Naive thymus-derived CD4-positive, alpha-beta T cell (primary cell): ENCODE data around the gene SOX9. TPM values are rescaled to one million over a fixed set of nuclear protein-coding genes. Genes with fewer than 3 reads are reported as not detected.

Source experiments
- ATAC-seq: fragments of 150-1000 bp; cut with Tn5 transposase; 2 replicates; pipeline ENCODE4 v1.10.0; 2021; ENCODE audit warnings: mild to moderate bottlenecking, moderate library complexity
- CTCF ChIA-PET: fragments of 350-600 bp; sonication (Branson Sonifier 250); formaldehyde crosslinking; loops from one replicate; lab custom pipeline; 2021; ENCODE audit warnings: antibody characterized with exemption; lab: Charles Lee
- POLR2A ChIA-PET: fragments of 350-600 bp; sonication (Branson Sonifier 250); formaldehyde crosslinking; loops from one replicate; lab custom pipeline; 2021; ENCODE audit warnings: antibody characterized with exemption, inconsistent platforms; lab: Charles Lee
- DNase-seq, 9 donors: peaks; one replicate each; pipeline versions ENCODE4 v3.0.0 to v3.0.0-alpha.2; 2020 to 2022; ENCODE audit warnings: mixed read lengths in 1 of 9
- H3K27ac ChIP-seq: one replicate; pipeline ENCODE4 v1.7.0; 2013; ENCODE audit warnings: mild to moderate bottlenecking, low read depth, low read length, moderate library complexity
- H3K27me3 ChIP-seq, 2 donors: one replicate each; pipeline ENCODE4 v1.7.0; 2013; ENCODE audit warnings: low read length in 2 of 2, mild to moderate bottlenecking in 2 of 2, moderate library complexity in 2 of 2; ENCODE audit not compliant: control insufficient read depth in 2 of 2, insufficient read depth in 2 of 2
- H3K36me3 ChIP-seq, 3 experiments: 1 replicate in 2 of 3; 2 replicates in 1 of 3; pipeline ENCODE4 v1.7.0; 2013; ENCODE audit warnings: low read length in 3 of 3, mild to moderate bottlenecking in 3 of 3, moderate library complexity in 1 of 3; ENCODE audit not compliant: insufficient read depth in 3 of 3, control insufficient read depth in 2 of 3
- H3K4me1 ChIP-seq, 2 donors: one replicate each; pipeline ENCODE4 v1.7.0; 2013; ENCODE audit warnings: low read length in 2 of 2, mild to moderate bottlenecking in 2 of 2, moderate library complexity in 1 of 2; ENCODE audit not compliant: control insufficient read depth in 2 of 2, insufficient read depth in 2 of 2
- H3K4me3 ChIP-seq: 2 replicates; pipeline ENCODE4 v1.7.0; 2013; ENCODE audit warnings: mild to moderate bottlenecking, low read length
- H3K9me3 ChIP-seq, 3 experiments: 1 replicate in 2 of 3; 2 replicates in 1 of 3; pipeline ENCODE4 v1.7.0; 2013; ENCODE audit warnings: low read length in 3 of 3; ENCODE audit not compliant: control insufficient read depth in 2 of 3
- H3K27ac Mint-ChIP-seq, 9 donors: one replicate each; pipeline ENCODE4 v1.8.0; 2020 to 2022; ENCODE audit warnings: mixed read lengths in 9 of 9, mild to moderate bottlenecking in 8 of 9, moderate library complexity in 5 of 9, inconsistent platforms in 2 of 9
- H3K27me3 Mint-ChIP-seq, 5 donors: one replicate each; pipeline ENCODE4 v1.8.0; 2021 to 2022; ENCODE audit warnings: mixed read lengths in 5 of 5, mild to moderate bottlenecking in 1 of 5
- H3K36me3 Mint-ChIP-seq, 5 donors: one replicate each; pipeline ENCODE4 v1.8.0; 2020 to 2022; ENCODE audit warnings: mixed read lengths in 5 of 5, mild to moderate bottlenecking in 3 of 5, inconsistent platforms in 1 of 5
- H3K4me1 Mint-ChIP-seq, 7 donors: one replicate each; pipeline ENCODE4 v1.8.0; 2020 to 2022; ENCODE audit warnings: mixed read lengths in 7 of 7, mild to moderate bottlenecking in 3 of 7, inconsistent platforms in 1 of 7
- H3K4me3 Mint-ChIP-seq, 10 donors: one replicate each; pipeline ENCODE4 v1.8.0; 2020 to 2022; ENCODE audit warnings: mild to moderate bottlenecking in 10 of 10, mixed read lengths in 10 of 10, moderate library complexity in 6 of 10, inconsistent platforms in 2 of 10
- H3K9me3 Mint-ChIP-seq, 11 donors: one replicate each; pipeline ENCODE4 v1.8.0; 2020 to 2022; ENCODE audit warnings: mixed read lengths in 11 of 11, mild to moderate bottlenecking in 4 of 11, inconsistent platforms in 1 of 11, moderate library complexity in 1 of 11
- intact Hi-C, 2 donors: fragments of 100-400 bp; cut with micrococcal nuclease; formaldehyde crosslinking; loops; one replicate each; pipeline ENCODE4 v1.15.1; 2023
- polyA plus RNA-seq, 2 donors: library from polyadenylated mRNA; unstranded; fragments of 300-500 nt; fragmentation: Illumina TruSeq; gene quantifications; one replicate each; pipeline ENCODE4 v1.2.3, GENCODE V29; 2021
- total RNA-seq, 6 experiments: library from RNA in 5 of 6; stranded (reverse) in 5 of 6; gene quantifications; 1 replicate in 5 of 6; 2 replicates in 1 of 6; pipeline ENCODE4 v1.2.3 and lab custom pipeline; 2021 to 2026

The SOX9 gene
- total and polyA plus RNA-seq, 7 experiments from 2014 or later: not detected

DNA sequence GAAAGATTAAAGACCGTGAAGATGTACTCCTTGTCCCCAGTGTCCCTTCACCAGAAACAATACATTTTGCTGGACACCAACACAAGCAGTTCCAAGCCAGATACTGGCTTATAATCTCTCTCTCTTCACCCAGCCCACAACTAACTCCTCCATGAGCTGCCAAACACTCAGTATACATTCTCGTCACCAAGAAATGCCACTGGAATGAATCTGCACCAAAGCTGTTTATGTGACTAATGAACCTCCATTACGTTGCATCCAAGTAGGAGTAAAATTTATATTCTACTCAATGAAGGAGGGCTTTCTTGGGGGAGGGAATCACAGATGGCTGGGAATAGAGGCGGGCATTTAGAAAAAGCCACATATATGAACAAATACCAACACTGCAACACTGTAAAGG is 20.9 kb upstream of the SOX9 start:
- peaks cover 0 to 28% (median 9%) of the 10 kb centered on the region in 5 donors for H3K27me3 Mint-ChIP-seq
- ATAC-seq: no peak

DNA sequence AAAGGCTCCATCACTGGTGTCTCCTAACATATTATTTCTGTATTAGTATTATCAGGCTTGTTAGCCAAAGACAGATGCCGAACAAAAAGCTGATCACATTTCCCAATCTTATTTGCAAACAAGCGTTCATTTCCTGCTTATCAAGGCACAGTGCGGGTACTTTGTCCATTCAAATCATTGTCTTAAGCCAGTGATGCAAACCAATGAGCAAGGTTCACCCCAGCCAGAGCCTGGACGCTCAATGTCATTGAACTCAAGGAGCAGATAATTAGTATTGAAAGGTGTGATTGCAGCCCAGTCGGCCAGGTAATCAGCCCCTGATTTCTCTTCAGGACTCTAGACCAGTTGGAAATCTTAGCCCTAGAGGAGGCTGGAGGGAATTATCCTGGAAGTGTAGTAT is 20.4 kb upstream of the SOX9 start:
- Histone ChIP-seq H3K4me1 (no peaks in the 10 kb centered on the region), H3K27ac (no peak overlapping the region), H3K27me3 (no peaks in the 10 kb centered on the region), H3K36me3 (no peaks in the 10 kb centered on the region), H3K9me3 (no peaks in the 10 kb centered on the region), H3K4me3 (no peak overlapping the region)
- DNase-seq: no peak
- no peak overlapping the region for H3K27ac Mint-ChIP-seq
- ChIA-PET POLR2A (no interaction called here), CTCF (no interaction called here)
- intact Hi-C loops: no loop called here
- H3K27me3 Mint-ChIP-seq: peaks cover 0 to 26% (median 12%) of the 10 kb centered on the region in 5 donors
- no peak overlapping the region for H3K4me3 Mint-ChIP-seq
- peaks cover 0 to 3% (median 0%) of the 10 kb centered on the region in 5 donors for H3K36me3 Mint-ChIP-seq
- no peak for ATAC-seq
- H3K9me3 Mint-ChIP-seq: peaks cover 0 to 18% (median 7%) of the 10 kb centered on the region in 11 donors
- H3K4me1 Mint-ChIP-seq: no peaks in the 10 kb centered on the region

More for the DNA sequence above, 20.9 kb upstream of the SOX9 start:
- ChIA-PET CTCF (no interaction called here), POLR2A (no interaction called here)
- no peak overlapping the region for H3K27ac Mint-ChIP-seq
- Histone ChIP-seq H3K4me1 (no peaks in the 10 kb centered on the region), H3K9me3 (no peaks in the 10 kb centered on the region), H3K27me3 (no peaks in the 10 kb centered on the region), H3K4me3 (no peak overlapping the region), H3K36me3 (no peaks in the 10 kb centered on the region), H3K27ac (no peak overlapping the region)
- H3K36me3 Mint-ChIP-seq: peaks cover 0 to 3% (median 0%) of the 10 kb centered on the region in 5 donors
- intact Hi-C loops: no loop called here
- H3K4me3 Mint-ChIP-seq: no peak overlapping the region
- H3K9me3 Mint-ChIP-seq: peaks cover 0 to 19% (median 5%) of the 10 kb centered on the region in 11 donors
- H3K4me1 Mint-ChIP-seq: no peaks in the 10 kb centered on the region
- DNase-seq: no peak

DNA sequence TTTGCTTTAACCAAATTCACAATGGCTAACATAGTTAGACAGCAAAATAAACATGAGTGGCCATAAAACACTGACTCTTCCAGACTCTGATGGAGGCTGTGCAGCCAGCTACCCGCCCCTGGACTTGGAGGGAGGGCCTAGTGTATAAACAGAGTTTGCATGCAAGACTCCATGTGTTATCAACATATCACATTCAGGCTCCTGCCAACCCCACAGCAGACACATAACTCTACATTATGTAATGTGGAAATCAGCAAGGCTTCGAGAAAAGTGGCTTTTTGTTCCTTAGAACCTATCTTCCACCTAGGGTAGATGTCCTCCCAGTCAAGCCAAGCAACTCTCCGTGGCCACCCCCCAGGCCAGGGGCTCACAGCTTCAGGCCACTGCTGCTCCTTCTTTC is 19.3 kb upstream of the SOX9 start:
- Histone ChIP-seq H3K36me3 (no peaks in the 10 kb centered on the region), H3K27me3 (no peaks in the 10 kb centered on the region), H3K4me1 (no peaks in the 10 kb centered on the region), H3K27ac (no peak overlapping the region), H3K9me3 (no peaks in the 10 kb centered on the region), H3K4me3 (no peak overlapping the region)
- Mint-ChIP-seq H3K9me3 (peaks cover 0 to 18% (median 6%) of the 10 kb centered on the region in 11 donors), H3K27ac (no peak overlapping the region), H3K4me1 (no peaks in the 10 kb centered on the region), H3K27me3 (peaks cover 0 to 23% (median 11%) of the 10 kb centered on the region in 5 donors), H3K36me3 (peaks cover 0 to 3% (median 0%) of the 10 kb centered on the region in 5 donors), H3K4me3 (no peak overlapping the region)
- ATAC-seq: no peak
- CTCF ChIA-PET: no interaction called here
- POLR2A ChIA-PET: no interaction called here
- DNase-seq: no peak
- intact Hi-C loops: no loop called here

DNA sequence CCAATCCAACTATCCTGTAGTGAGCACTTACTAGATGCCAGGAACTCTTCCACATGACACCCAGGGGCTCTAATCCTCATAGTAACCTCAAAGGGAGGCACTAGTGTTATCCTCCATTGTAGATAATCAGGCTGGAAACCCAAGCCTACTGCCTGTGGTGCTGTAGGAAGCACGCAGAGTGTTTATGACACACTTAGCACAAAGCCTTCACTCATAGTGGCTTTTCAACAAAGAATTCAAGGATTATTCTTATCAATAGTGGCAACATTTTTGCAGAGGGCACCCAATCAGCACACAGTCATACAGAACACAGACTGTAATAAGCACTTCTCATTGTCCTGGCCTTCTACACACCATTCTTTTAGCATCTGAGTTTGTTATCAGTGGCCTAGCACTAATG is 18.5 kb upstream of the SOX9 start:
- DNase-seq (no peak), ATAC-seq (no peak)
- CTCF ChIA-PET: interaction anchor here (0.7 kb wide), 1 partner anchor 17 kb away, joined by 3 read pairs; no protein-coding TSS in a partner anchor
- Mint-ChIP-seq H3K4me1 (no peaks in the 10 kb centered on the region), H3K4me3 (no peak overlapping the region), H3K36me3 (peaks cover 0 to 3% (median 0%) of the 10 kb centered on the region in 5 donors), H3K27me3 (peaks cover 0 to 31% (median 13%) of the 10 kb centered on the region in 5 donors), H3K9me3 (peaks cover 0 to 18% (median 5%) of the 10 kb centered on the region in 11 donors), H3K27ac (no peak overlapping the region)
- Histone ChIP-seq H3K27me3 (no peaks in the 10 kb centered on the region), H3K27ac (no peak overlapping the region), H3K36me3 (no peaks in the 10 kb centered on the region), H3K9me3 (no peaks in the 10 kb centered on the region), H3K4me1 (no peaks in the 10 kb centered on the region), H3K4me3 (no peak overlapping the region)
- POLR2A ChIA-PET: no interaction called here
- intact Hi-C loops: no loop called here

DNA sequence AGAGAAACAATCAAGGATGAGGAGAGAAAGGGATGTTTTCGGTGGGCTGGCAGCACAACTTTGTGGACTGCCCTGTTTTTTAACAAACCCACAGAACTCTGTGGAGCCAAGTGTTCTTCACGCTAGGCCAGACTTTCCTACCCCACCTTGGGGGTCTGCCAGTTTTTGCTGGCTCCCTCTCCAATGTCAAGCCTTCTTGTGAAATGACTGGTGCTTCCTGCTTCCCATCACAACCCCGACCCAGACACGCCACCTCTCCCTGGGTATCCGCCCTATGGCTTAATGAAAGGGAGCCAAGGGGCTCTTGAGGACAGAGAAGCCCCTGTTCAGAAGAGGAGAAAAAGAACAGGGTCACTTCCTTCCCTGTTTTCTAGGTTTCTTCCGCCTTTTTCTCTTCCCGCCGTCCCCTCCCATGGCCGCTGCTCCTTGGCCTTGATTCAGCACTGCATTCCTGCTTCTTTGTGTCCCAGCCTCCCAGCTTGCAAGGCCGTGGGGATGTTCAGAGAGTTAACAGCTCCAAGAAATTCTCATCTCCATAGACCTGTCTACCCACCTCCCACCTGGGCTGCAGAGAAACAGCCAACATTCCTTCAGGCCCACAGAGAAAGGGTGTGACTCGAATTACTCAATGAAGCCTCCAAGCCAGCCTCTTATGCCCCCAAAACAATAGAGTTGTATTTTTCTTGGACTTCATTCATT is 16.5 kb upstream of the SOX9 start:
- DNase-seq (no peak), ATAC-seq (no peak)
- peaks cover 0 to 41% (median 24%) of the 10 kb centered on the region in 5 donors for H3K27me3 Mint-ChIP-seq
- Histone ChIP-seq H3K27ac (no peak overlapping the region), H3K4me3 (no peak overlapping the region), H3K4me1 (no peaks in the 10 kb centered on the region), H3K9me3 (no peaks in the 10 kb centered on the region), H3K27me3 (no peaks in the 10 kb centered on the region), H3K36me3 (no peaks in the 10 kb centered on the region)
- peaks cover 0 to 10% (median 5%) of the 10 kb centered on the region in 11 donors for H3K9me3 Mint-ChIP-seq
- no peak overlapping the region for H3K27ac Mint-ChIP-seq
- ChIA-PET POLR2A (no interaction called here), CTCF (no interaction called here)
- no peak overlapping the region for H3K4me3 Mint-ChIP-seq
- intact Hi-C loops: no loop called here
- peaks cover 0 to 7% (median 0%) of the 10 kb centered on the region in 5 donors for H3K36me3 Mint-ChIP-seq
- H3K4me1 Mint-ChIP-seq: no peaks in the 10 kb centered on the region

DNA sequence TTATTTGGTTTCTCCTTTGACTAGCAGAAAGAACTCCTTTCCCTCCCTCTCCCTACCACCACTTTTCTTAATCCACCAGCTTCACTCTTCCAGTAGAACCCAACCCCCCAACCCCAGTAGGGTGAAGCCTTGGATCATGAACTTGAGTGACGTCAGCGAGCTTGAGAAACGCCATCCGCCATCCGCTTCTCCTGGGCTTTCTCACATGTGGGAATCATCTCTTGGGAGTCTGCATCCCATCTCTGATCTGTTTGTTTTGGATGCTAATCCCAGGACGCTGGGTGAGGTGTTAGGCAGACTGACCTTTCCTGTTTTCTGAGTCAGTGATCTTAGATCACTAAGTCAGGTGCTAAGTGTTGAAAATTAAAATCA is 16.0 kb upstream of the SOX9 start:
- ChIA-PET CTCF (no interaction called here), POLR2A (no interaction called here)
- H3K9me3 Mint-ChIP-seq: peaks cover 0 to 10% (median 5%) of the 10 kb centered on the region in 11 donors
- peaks cover 0 to 7% (median 0%) of the 10 kb centered on the region in 5 donors for H3K36me3 Mint-ChIP-seq
- H3K27ac Mint-ChIP-seq: no peak overlapping the region
- H3K4me1 Mint-ChIP-seq: peaks cover 0 to under 1% (median 0%) of the 10 kb centered on the region in 7 donors
- no peaks in the 10 kb centered on the region for H3K36me3 ChIP-seq
- intact Hi-C loops: no loop called here
- no peak for ATAC-seq
- H3K27me3 Mint-ChIP-seq: peaks cover 0 to 45% (median 25%) of the 10 kb centered on the region in 5 donors
- H3K27me3 ChIP-seq: no peaks in the 10 kb centered on the region
- no peaks in the 10 kb centered on the region for H3K4me1 ChIP-seq
- H3K27ac ChIP-seq: no peak overlapping the region
- DNase-seq: no peak
- H3K4me3 Mint-ChIP-seq: no peak overlapping the region
- no peak overlapping the region for H3K4me3 ChIP-seq
- H3K9me3 ChIP-seq: no peaks in the 10 kb centered on the region

DNA sequence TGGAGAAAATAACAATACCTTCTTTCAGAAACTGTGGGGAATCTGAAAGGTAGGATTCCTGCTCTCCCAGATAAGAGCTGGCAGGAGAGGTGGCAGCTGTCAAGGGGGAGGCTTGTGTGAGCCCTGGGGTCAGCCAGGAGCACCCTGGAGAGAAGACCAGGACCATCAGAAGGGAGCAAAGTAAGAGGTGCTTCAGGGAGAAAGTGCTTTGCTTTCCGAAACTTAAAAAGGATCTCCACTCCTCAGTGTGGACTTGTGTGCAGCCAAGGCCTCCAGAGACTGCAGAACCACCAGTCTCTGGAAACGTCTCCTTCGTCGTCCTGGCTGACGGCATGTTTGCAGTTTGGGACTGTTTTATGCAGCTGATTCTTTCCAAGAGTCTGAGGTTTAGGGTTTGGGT is 13.7 kb upstream of the SOX9 start:
- no peaks in the 10 kb centered on the region for H3K27me3 ChIP-seq
- peaks cover 0 to 10% (median 0%) of the 10 kb centered on the region in 7 donors for H3K4me1 Mint-ChIP-seq
- H3K36me3 Mint-ChIP-seq: peaks cover 0 to 14% (median 0%) of the 10 kb centered on the region in 5 donors
- DNase-seq: no peak
- POLR2A ChIA-PET: no interaction called here
- ATAC-seq: no peak
- H3K4me3 Mint-ChIP-seq: no peak overlapping the region
- no peaks in the 10 kb centered on the region for H3K4me1 ChIP-seq
- no peaks in the 10 kb centered on the region for H3K9me3 ChIP-seq
- no peak overlapping the region for H3K27ac ChIP-seq
- H3K9me3 Mint-ChIP-seq: peaks cover 0 to 18% (median 5%) of the 10 kb centered on the region in 11 donors
- H3K36me3 ChIP-seq: no peaks in the 10 kb centered on the region
- CTCF ChIA-PET: no interaction called here
- no peak overlapping the region for H3K27ac Mint-ChIP-seq
- no peak overlapping the region for H3K4me3 ChIP-seq
- peaks cover 0 to 62% (median 31%) of the 10 kb centered on the region in 5 donors for H3K27me3 Mint-ChIP-seq
- intact Hi-C loops: no loop called here
